PFSK-1 (cell line): ENCODE data around the gene HOXA13.

Experiments used
- POLR2AphosphoS5 ChIP-seq: IDR thresholded peaks from 2 replicates; pipeline ENCODE4 v1.6.1; 2012; ENCODE audit warnings: low read depth, mild to moderate bottlenecking, control low read depth, low read length, moderate library complexity
- REST ChIP-seq, 2 experiments: IDR thresholded peaks; 2 replicates each; pipeline versions ENCODE4 v1.6.1 to v1.8.0; 2011 to 2012; ENCODE audit warnings: low read depth in 2 of 2, low read length in 2 of 2, control low read depth in 1 of 2, inconsistent platforms in 1 of 2, mild to moderate bottlenecking in 1 of 2, moderate library complexity in 1 of 2; ENCODE audit not compliant: insufficient read depth in 1 of 2
- TAF1 ChIP-seq: IDR thresholded peaks from 2 replicates; pipeline ENCODE4 v1.6.1; 2012; ENCODE audit warnings: low read length, control low read depth, borderline replicate concordance; ENCODE audit not compliant: insufficient read depth

GRCh38 chr7:27204851-27205322 is 5.0 kb upstream of the HOXA13 start:
- no peak for TF ChIP-seq POLR2AphosphoS5
- no peak for TF ChIP-seq REST (IDR thresholded peaks at IDR 0.05; ENCODE audit: insufficient read depth in 1 of 2, low read depth in 2 of 2, low read length in 2 of 2)
- no peak for TF ChIP-seq TAF1
